Activated CD8-positive, alpha-beta memory T cell treated with anti-CD3 and anti-CD28 coated beads, Interleukin-2, amount 50 U/mL, for 1 hour (primary cell): ENCODE data around the gene E4F1.
"Not testable (repeated sequence)": the region's sequence is repeated elsewhere in the genome, so short reads cannot be mapped to it uniquely, and the experiment has no call there.

ENCODE experiments used
- DNase-seq: peaks from one replicate; pipeline ENCODE4 v3.0.0-alpha.2; 2020; ENCODE audit errors: extremely low read depth

E4F1 gene

DNA sequence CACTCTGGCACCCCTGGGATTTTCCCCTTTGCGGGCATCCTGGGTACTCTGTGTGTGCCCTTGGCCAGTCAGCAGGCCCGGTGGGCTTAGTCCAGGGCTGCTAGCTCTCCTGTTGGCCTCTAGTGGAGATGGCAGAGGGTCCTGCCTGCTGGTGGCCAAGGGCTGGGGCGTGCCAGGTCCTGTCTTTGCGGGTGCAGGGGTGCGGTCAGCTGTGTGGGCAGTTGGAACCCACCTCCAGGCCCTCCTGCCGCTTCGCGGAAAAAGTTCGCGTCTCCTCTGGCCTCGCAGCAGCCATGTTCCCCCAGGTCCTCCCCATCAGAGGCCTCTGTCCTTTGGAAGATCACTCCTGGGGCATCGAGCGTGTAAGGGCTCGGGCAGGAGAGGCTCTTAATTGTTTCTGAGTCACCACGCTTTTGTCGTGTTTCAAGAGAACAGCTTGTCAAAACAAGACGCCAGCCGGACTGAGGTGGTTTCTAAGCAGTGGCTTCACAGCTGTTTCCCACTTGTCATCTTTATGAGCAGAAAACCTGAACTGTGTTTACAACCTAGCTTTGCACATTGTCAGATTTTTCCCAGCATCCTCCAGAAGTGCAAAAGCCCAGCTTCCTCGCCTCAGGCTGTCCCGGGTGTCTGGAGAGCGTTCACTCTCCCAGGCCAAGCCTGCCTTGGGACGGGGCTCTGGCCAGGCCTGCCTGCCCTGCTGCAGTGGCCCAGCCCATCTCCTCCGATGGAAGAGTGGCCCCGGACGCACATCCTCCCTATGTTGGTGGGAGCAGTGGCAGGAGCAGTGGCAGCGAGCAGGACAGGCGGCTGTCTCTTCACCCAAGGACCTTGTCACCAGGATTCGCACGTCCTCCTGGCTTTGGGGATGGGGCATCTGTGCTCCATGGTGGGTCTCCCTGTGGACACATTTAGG is 7.9 kb downstream of the E4F1 start:
- DNase-seq, result no peak

DNA sequence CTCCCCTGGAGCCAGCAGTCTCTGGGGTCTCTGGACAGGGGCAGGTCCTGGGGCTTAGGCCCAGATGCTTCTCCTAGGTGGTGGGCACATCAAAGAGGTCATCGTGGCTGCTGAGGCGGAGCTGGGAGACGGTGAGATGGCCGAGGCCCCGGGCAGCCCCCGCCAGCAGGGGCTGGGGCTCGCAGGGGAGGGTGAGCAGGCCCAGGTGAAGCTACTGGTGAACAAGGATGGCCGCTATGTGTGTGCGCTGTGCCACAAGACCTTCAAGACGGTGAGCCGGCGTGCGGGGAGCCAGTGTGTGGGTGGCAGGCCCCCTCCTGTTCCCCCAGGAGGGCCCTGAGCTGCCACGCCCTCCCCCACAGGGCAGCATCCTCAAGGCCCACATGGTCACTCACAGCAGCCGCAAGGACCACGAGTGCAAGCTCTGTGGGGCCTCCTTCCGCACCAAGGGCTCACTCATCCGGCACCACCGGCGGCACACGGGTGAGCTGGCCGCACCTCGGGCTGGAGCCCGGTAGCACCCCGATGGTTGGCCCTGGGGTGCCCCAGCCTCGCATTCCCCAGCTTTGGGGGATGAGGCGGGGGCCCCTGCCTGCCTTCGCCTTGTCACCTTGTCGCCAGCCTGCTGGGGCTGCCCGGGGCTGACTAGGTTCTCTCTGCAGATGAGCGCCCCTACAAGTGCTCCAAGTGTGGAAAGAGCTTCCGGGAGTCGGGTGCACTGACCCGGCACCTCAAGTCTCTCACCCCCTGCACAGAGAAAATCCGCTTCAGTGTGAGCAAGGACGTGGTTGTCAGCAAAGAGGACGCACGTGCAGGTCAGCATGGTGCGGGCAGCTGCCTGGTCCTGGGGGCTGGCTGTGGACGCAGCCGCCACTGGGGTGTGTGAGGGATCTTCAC is 9.0 kb downstream of the E4F1 start:
- DNase-seq, result no peak

GRCh38 chr16:2233046-2233775 is 9.8 kb downstream of the E4F1 start:
- no peak for DNase-seq

DNA sequence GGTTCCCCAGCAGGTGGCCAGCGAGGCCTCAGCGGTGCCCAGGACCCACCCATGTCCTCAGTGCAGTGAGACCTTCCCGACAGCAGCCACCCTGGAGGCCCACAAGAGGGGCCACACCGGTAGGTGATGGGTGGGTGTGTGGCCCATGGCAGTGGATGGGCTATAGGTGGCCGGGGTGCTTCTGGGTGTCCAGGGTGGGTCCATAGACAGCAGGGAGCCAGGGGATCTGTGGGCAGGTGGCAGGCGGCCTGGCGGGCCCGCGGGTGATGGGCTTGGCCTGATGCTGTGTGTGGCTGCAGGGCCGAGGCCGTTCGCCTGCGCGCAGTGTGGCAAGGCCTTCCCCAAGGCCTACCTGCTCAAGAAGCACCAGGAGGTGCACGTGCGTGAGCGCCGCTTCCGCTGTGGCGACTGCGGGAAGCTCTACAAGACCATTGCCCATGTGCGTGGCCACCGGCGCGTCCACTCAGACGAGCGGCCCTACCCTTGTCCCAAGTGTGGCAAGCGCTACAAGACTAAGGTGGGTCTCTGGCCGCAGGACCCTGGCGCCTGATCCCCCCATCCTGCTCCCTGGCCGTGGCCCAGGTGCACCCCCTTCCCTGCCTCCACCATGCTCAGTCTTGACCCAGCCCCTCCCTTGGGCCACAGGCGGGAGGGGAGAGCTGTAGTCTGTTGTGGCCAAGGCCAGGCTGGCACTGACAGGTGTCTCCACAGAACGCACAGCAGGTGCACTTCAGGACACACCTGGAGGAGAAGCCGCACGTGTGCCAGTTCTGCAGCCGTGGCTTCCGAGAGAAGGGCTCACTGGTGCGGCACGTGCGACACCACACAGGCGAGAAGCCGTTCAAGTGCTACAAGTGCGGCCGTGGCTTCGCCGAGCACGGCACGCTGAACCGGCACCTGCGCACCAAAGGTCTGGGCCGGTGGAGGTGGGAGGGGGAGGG is 10.8 kb downstream of the E4F1 start:
- DNase-seq, result no peak

DNA sequence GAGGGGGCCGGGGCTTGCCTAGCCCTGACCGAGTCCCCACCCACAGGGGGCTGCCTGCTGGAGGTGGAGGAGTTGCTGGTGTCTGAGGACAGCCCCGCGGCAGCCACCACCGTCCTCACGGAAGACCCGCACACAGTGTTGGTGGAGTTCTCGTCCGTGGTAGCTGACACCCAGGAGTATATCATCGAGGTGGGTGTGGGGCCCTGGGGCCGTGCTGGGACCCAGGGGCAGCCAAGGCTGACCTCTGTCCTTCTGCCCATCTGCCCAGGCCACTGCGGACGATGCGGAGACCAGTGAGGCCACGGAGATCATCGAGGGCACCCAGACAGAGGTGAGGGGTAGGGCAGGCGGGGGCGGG is 11.4 kb downstream of the E4F1 start:
- no peak for DNase-seq

DNA sequence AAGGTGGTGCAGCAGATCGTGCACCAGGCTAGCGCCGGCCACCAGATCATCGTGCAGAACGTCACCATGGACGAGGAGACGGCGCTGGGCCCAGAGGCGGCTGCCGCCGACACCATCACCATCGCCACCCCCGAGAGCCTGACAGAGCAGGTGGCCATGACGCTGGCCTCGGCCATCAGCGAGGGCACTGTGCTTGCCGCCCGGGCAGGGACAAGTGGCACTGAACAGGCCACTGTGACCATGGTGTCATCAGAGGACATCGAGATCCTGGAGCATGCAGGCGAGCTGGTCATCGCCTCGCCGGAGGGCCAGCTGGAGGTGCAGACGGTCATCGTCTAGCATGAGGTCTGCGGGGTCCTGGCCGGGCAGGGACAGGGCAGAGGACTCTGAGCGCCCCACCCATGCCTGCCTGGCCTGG is 11.9 kb downstream of the E4F1 start:
- no peak for DNase-seq

DNA sequence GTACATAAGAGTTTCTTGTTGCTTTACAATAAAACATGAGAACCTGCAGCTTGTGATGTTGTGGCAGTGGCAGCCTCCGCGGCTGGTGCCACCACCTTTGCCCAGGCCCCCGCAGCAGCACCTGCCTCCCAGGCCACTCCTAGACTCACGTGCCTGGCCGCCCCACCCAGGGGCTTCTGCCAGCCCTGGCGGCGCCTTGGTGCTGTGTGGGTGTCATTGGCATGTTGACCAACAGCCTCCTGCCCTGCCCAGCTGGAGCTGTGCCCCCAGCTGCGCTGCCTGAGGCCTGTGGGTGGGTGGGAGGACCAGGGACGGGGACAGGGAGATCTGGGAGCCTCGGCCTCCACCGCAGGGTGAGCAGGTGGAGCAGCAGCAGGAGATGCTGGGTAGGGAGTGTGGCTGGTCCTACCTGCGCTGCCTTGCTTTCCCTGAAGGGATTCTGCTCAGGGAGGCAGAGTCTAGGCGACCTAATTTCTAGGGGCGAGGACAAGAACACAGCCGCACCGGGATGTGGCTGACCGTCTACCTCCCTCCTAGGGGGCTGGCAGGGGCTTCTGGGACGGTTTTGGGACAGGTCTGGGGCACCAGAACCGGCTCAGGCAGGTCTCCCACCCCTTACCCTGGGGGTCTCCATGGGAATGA is 12.4 kb downstream of the E4F1 start:
- DNase-seq, result no peak

GRCh38 chr16:2236337-2237101 is 13.1 kb downstream of the E4F1 start, which contains the start of gene DNASE1L2:
Gene DNASE1L2 (plus strand): TSS chr16:2236444. CDS start chr16:2236817, 373 bp downstream.
- no peak for DNase-seq

- DNase-seq, result no peak
Observed at GRCh38 chr16:2237102-2237482, 13.7 kb downstream of the E4F1 start.

GRCh38 chr16:2237493-2238149 is 14.2 kb downstream of the E4F1 start:
- DNase-seq, result no peak

GRCh38 chr16:2238150-2238837 is 14.9 kb downstream of the E4F1 start:
- no peak for DNase-seq

GRCh38 chr16:2238838-2239675 is 15.7 kb downstream of the E4F1 start:
- no peak for DNase-seq

GRCh38 chr16:2240331-2240730 is 16.9 kb downstream of the E4F1 start:
- not testable (repeated sequence) for DNase-seq

GRCh38 chr16:2242598-2242997 is 19.2 kb downstream of the E4F1 start:
- DNase-seq, result no peak

DNA sequence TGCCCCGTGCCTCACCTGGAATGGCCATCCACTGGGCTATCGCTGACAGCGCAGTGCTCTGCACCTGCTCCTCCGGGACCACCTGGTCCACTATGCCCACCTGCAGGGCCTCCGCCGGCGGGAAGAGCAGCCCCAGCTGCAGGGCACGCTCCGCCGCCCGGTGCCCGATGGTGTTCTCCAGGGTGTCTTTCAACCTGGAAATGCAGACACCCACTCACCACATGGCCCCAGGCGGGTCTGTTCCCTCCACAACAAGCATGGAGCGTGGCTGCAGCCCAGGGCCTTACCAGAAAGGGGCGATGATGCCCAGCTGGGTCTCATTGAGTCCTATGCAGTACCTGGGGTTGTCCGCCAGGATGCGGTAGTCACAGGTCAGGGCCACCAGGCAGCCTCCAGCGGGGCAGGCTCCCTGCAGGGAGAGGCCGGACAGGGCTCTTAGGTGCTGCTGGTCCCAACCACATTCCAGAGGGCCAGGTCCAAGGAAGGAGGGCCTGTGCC is 19.7 kb downstream of the E4F1 start:
- DNase-seq, result no peak

GRCh38 chr16:2243781-2244180 is 20.4 kb downstream of the E4F1 start:
- no peak for DNase-seq

DNA sequence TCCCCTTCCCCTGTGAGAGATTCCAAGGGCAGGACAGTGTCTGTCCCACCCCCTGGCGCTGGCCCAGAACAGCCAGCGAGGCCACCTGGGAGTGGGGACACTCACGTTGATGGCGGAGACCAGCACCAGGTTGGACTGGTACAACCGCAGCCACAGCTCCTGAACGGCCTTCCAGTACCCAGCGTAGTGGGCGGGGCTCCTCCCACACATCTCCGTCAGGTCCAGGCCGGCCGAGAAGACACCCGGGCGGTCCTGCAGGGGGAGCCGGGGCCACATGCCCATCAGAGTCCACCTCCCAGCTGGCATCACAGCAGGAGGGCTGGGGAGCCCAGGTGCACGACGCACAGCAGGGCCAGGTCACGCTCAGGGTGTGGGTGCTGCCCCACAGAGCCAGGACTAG is 20.9 kb downstream of the E4F1 start:
- no peak for DNase-seq
